DMS53 treated with DMSO at 0.1 percent for 48 hours (cell line): ENCODE measurements around the gene CALCOCO2.
"Not testable (repeated sequence)": the region's sequence is repeated elsewhere in the genome, so short reads cannot be mapped to it uniquely, and the experiment has no call there.

ENCODE experiments used
- DNase-seq: peaks from one replicate; lab custom pipeline; 2025; ENCODE audit not compliant: unreplicated experiment; lab: John Stamatoyannopoulos, UW

The CALCOCO2 gene

GRCh38 chr17:48830840-48831548, at the start of gene CALCOCO2:
TSS of gene CALCOCO2 (plus strand) at chr17:48831035. CDS start at chr17:48841708, 10,673 bp downstream.
- peak; percentile 88 for DNase-seq

DNA sequence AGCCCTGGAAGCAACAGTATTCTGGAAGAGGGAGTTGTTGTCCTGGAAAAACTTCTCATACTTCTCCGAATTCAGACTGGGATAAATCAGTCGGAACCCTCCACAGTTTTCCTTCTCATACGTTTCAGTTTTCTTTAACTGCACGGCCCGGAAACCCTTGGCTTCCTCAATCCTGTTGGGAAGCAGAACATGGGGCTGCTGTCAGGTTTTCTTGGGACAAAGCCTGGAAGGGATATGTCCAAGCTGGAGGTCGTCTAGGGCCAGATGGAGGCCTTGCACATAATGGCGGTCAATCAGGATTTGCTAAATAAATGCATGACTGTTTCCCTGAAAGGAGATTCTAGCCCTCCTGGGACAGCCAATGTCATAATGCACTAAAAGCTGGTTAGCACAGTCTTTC, 43.0 kb upstream of the CALCOCO2 start:
- DNase-seq, result no peak

DNA sequence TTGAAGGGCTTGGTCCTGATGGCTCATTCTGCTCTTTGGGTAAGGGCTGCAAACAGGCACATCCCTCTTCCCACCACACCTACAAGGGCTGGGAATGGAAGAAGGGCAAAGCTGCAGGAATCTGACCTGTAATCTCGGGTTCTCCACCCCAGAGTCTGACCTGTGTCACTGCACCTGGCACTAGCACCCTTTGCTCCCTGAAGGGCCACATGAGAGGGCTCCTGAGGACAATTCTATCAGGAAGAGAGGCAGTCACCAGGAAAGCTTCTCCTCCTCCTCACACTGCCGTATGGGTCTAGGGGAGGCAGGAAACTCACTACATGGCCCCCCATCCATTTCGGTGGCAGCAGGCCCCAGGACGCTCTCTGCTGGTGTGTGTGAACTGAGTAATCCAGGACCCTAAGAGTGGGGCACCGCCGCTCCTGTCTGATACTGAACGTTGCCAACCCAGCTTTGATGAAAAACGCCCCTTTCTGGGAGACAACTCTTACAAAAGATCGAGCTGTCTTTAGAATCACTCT, 40.2 kb upstream of the CALCOCO2 start:
- no peak for DNase-seq

DNA sequence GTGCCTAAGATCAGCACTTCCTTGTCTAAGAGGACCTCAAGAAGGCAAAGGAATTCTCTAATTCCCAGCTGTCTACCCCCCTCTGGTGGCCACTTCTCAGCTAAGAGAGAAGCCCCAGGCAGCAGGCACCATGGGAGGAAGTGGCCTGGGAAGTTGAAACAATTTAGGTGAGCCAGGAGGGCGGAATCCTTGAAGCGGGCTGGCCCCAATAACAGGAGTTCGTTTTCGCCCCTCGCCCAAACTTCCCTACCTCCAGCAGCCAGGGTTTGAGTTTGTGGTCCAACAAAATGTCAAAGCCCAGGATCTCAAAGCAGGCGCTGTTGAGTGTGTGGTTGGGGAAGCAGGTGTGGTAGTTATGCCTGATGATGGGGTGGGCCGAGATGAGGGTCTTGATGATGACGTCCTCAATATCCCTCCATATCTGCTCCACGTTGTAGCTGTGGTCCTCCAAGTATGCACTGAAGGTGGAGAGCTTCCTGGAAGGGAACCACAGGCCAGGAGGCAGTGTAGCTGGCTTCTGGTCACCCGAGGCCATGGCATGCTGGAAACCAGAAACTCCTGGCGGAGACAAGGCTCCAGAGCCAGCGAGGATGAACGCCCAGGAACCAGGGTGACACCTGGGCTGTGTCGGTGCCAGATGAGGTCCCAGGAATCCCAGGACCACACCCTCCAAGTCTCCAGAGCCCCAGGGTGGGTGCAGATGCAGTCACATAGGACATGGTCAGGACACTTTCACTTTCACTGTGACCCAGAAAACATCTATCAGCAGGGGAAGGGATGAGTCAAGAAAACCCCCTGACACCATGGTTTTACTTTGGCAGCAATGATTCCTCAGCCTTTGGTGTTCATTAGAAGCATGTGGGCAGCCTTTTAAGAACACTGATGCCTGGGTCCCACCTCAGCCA, 39.5 kb upstream of the CALCOCO2 start:
- DNase-seq, result peak; percentile 63

- no peak for DNase-seq
Observed at GRCh38 chr17:48792033-48792798, 38.6 kb upstream of the CALCOCO2 start.

DNA sequence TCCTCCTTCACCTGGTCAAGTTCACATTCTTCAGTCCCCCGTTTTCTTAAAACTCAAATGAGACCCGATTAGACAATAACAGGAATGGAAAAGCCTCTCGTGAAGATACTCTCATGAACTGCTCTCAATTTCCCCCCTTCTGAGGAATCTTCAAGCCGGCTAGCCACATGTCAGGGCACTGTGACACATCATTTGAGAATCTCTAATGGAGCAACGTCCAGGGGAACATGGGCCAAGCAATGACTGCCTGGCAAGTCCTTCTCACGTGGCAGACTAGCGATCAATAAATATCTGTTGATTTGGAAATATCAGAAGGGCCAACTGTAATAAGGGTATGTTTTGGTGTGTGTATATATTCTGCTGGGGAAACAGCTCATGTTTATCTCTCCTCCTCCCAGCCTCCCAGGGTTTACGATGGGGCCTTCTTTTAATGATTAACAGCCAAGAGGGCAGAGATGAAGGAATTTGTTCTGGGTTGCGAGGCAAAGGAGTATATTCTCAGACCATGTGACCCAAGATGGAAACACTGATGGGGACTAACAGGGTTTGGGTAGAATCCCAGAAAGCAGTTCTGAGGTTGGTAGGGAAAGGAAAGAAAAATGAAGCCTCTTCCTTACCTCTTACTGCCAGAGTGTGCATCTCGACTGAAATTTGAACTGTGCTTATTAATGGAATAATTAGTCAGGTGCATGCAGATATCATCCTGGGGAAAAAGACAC, 35.2 kb upstream of the CALCOCO2 start:
- DNase-seq, result peak; percentile 18

DNA sequence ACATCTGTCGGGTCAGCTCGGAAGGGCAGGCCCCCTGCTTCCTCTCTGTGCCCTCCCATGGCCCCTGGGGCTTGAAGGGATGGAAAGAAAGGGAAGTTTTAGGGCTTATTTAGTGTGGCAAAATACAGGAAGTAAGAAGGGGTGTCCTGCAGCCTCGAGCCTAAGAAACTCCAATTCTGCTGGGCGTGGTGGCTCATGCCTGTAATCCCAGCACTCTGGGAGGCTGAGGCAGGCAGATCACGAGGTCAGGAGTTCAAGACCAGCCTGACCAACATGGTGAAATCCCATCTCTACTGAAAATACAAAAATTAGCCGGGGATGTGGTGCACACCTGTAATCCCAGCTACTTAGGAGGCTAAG, 34.7 kb upstream of the CALCOCO2 start:
- not testable (repeated sequence) for DNase-seq

DNA sequence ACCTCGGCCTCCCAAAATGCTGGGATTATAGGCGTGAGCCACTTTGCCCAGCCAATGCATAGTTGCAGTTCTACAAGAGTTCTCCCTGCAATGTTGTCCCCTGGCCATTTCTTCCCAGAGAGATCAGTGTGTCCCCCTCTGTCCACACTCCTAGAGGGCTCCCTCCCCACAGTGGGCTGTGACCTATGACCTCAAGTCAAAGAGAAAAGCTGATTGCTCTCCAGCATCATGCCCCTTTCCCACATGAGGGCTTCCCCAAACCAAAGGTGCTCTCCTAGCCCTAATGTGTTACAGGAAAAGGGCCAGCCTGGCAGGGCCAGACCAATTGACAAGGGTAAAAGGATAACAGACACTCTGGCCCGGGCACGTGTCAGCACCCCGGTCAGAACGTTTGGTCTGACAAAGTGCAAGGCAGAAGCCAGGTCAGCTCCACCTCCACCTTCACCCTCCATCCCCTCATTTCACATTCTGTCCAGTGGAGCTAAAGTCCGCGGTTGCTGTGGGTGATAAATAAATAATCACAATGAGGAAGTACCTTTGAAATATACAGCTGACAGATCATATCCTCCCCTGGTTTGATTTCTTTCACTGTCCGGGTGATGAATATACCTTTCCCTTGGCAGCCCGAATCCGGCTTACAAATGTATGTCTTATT, 31.6 kb upstream of the CALCOCO2 start:
- no peak for DNase-seq

DNA sequence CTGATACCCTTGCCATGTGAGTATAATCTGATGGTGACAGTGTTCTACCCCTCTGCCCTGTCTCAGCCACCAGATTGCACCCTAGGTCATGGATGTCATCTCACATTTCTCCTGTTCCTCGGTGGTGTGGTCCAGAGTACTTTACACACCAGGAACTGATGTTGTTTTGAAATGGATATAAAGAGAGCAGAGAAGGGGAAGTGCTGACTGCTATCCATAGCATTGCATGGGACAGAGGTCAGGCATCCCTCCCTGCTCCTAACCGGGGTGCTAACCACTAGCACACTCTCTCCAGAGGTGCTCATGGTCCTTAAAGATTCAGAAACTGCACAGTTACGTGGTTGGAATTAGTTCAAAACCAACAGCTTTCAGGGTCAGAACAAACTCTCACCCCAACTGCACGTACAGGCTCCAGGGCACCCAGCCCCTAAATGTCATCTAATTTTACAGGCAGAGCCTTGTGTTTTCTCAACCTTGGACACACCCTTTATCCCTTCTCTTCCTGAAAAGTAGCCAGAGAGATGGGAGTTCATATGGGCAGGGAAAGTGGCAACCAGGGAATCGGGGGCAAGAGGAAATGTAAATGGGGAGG, 30.1 kb upstream of the CALCOCO2 start:
- no peak for DNase-seq

DNA sequence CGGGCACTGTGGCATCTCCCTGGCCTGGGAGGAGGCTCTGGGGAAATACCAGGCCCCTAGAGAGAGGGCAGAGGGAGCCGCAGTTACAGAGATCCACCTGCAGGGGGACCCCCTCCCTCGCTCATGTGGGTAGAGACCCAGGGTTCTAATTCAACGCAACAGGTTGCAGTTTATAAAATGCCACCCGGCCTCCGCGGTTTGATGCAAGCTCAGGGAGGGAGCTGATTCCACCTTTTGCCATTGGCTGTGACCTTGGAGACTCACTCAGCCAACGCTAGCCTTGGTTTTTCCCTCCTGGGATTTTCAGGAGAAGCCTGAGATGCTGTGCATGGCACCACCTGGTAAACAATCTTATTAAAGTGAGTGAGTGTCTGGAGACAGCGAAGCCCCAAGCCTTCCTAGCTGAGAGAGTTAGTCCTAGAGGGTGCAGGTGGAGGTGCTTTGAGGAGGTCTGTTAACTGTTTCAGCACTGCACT, 25.9 kb upstream of the CALCOCO2 start:
- DNase-seq, result peak; percentile 65

GRCh38 chr17:48809182-48809581, 21.7 kb upstream of the CALCOCO2 start:
- DNase-seq, result no peak

DNA sequence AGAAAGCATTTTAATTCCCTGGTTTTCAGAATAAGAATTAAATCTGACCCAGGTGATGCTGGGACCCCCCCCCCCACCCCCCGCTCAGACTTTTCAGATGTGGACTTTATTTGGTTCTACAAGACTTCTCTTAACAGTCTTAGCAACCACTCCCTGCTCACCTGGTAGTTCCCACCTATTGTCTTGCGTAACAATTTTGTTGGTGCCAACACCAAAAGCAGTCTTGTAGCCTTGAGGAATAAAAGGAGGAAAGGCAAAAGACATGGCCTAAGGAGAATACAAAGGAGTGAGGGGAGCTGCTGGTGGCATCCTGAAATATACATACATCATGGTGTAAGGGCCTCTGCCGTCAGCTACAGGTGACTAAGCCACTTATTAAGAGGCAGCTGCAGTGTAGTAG, 18.8 kb upstream of the CALCOCO2 start:
- no peak for DNase-seq

DNA sequence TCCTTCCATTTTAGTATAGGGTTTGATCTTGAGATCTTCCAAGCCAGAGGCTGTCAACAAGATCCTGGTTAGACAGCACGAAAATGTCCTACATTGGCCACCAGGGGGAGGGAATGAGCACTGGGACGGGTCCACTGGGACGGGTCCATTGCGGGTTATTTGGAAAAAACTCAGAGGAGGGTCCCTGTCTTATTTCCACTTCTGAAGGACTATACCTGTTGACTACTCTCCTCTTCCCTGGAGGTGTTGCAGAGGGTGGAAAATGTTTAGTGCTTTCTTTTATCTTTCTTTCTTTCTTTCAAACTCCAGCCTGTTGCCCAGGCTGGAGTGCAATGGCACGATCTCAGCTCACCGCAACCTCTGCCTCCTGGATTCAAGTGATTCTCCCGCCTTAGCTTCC, 16.3 kb upstream of the CALCOCO2 start:
- peak; percentile 41 for DNase-seq

DNA sequence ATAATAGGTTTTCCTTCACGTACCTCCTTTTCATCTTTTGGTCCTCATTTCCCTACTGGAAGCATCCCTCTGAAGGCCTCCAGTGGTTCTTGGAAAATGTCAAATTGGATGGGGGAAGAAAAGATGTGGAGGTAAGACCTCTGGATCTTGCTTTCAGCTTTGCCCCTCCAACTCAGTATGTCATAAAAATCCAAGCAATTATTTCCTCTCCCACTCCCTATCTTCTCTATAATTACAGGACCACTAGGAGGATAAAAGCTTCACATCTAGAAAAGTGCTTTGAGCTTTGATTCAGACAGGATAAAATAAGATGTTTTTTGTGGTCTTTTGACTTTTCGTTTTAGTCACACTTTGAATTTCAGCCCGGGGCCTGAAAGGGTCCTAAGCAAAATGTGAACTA, 15.5 kb upstream of the CALCOCO2 start:
- no peak for DNase-seq

DNA sequence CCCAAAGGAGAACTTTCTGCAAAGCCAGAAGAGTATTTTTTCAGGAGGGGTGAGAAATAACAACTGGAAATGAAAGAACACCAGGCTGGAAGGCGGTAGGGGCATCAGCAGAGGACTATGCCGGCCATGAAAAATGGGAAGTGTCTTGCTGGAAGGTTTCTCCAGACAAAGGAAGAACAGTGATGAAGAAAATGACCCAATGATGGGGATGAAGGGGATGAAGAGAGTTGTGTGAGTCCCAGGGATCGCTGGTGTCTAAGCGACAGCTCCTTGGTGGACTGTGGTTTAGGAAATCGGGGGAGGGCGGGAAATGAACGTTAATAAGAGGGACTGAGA, 14.4 kb upstream of the CALCOCO2 start:
- no peak for DNase-seq

DNA sequence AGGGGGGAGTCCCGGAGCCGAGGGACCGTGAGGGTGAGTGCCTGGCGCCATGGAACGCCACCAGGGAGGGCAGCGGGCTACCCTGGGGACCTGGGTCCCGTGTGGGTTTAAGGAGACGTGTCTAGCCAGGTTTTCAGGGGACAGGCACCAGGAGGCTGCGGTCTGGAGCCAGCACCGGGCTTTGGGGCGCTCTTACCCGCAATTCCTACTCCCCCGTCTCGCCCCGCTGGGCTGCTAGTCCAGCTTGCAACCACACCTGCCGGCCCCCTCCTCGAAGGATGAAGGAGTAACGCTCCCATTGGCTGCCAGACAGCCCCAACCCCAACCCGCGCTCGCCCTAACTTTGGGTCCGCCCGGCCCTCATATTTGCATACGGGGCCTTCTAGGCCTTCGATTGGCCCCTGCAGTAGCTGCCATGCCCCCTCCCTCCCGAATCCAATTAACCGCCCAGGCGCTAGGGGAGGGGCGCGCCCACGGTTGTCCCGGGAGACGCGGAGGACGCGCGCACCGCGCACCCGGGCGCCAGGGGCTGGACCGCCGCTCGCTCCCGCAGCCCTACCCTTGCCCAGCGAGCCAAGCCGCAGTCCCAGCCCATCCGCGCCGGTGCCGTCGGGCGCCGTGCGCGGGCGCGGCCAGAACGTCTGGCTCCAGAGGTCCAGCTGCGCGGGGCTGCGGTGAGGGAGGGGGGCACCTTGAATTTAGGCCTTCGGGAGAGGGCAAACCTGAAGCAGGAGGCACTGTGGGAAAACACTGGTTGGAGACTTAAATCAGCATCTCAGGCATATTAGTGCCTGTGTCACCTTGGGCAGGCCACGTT, 13.9 kb upstream of the CALCOCO2 start, which contains the start of gene TTLL6:
TTLL6 (minus strand) TSS at position 456 of the 817 bp plus-strand sequence; CDS start at position 299, 157 bp downstream.
- DNase-seq, result peak; percentile 86

DNA sequence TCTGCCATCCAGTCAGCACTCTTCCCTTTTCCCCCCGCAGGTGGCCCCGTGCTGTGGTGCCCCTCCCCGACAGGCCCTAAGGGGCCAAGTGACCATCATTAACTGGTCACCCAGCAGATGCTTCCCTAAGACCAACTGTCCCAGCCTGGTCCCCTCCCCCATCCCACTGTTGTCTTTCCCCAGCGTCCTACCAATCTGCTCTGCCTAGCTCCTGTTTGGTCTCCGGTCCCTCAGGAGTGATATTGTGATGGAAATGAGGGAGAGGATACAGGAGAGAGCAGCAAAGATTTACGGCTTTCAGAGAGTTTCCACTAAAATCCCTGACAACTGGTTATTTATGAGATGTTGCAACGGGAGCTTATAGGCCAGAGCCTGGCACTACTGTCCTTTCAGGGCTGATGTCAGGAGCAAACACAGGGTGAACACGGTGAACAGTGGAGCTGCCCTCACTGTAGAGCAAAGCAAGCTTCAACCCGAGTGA, 12.4 kb upstream of the CALCOCO2 start:
- DNase-seq, result no peak

DNA sequence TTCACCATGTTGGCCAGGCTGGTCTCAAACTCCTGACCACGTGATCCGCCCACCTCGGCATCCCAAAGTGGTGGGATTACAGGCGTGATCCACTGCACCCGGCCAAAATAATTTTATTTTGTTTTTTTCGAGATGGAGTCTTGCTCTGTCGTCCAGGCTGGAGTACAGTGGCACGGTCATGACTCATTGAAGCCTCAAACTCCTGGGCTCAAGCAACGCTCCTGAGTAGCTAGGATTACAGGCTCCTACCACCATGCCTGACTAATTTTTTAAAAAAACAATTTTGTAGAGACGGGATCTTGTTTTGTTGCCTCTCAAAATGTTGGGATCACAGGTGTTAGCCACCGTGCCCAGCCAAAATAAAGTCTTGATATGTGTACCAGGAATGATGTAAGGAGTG, 11.4 kb upstream of the CALCOCO2 start:
- no peak for DNase-seq

GRCh38 chr17:48820936-48821335, 9.9 kb upstream of the CALCOCO2 start:
- DNase-seq, result not testable (repeated sequence)
